A673 (cell line): ENCODE data around the gene POLK. TPM values are rescaled to one million over a fixed set of nuclear protein-coding genes. Genes with fewer than 3 reads are reported as not detected.
"Not testable (repeated sequence)": the region's sequence is repeated elsewhere in the genome, so short reads cannot be mapped to it uniquely, and the experiment has no call there.

Source experiments
- BruUV-seq: library from RNA; stranded (reverse); fragments of 400-500 nt; replicated peaks from 2 replicates; lab custom pipeline; 2021; lab: Mats Ljungman, UMichigan
- CTCF ChIA-PET: fragments of 300-600 bp; sonication (Branson Sonifier 250); formaldehyde crosslinking; loops from one replicate; lab custom pipeline; 2022; ENCODE audit warnings: antibody characterized with exemption; lab: Charles Lee
- POLR2A ChIA-PET: fragments of 300-600 bp; sonication (Branson Sonifier 250); formaldehyde crosslinking; loops from one replicate; lab custom pipeline; 2022; ENCODE audit warnings: antibody characterized with exemption; ENCODE audit not compliant: low non-redundant PET; lab: Charles Lee
- DNase-seq: peaks from one replicate; pipeline ENCODE4 v3.0.0-alpha.2; 2015; ENCODE audit warnings: low spot score
- H3K27ac ChIP-seq: fragments of 200-600 bp; sonication (generic); 2 replicates; pipeline ENCODE4 v1.5.1; 2016; ENCODE audit warnings: mixed run types, low read depth, mild to moderate bottlenecking, mixed read lengths, antibody characterized with exemption, low read length; ENCODE audit not compliant: poor library complexity, severe bottlenecking
- H3K27me3 ChIP-seq: fragments of 200-600 bp; sonication (generic); replicated peaks from 2 replicates; pipeline ENCODE4 v1.6.1; 2017; ENCODE audit warnings: mixed run types, low read depth, mild to moderate bottlenecking, mixed read lengths, antibody characterized with exemption, low read length; ENCODE audit not compliant: insufficient read depth, poor library complexity
- H3K36me3 ChIP-seq: fragments of 200-600 bp; sonication (generic); 2 replicates; pipeline ENCODE4 v1.6.1; 2016; ENCODE audit warnings: mixed run types, mild to moderate bottlenecking, mixed read lengths, antibody characterized with exemption, low read length; ENCODE audit not compliant: insufficient read depth, poor library complexity, severe bottlenecking
- H3K4me1 ChIP-seq: fragments of 200-600 bp; sonication (generic); 2 replicates; pipeline ENCODE4 v1.6.1; 2017; ENCODE audit warnings: mixed run types, mild to moderate bottlenecking, mixed read lengths, antibody characterized with exemption, low read length; ENCODE audit not compliant: insufficient read depth, poor library complexity, severe bottlenecking
- H3K4me3 ChIP-seq: fragments of 200-600 bp; sonication (generic); 2 replicates; pipeline ENCODE4 v1.5.1; 2016; ENCODE audit warnings: low read depth, mixed run types, mild to moderate bottlenecking, mixed read lengths, low read length; ENCODE audit not compliant: poor library complexity, severe bottlenecking
- H3K9me3 ChIP-seq: fragments of 200-600 bp; sonication (generic); 2 replicates; pipeline ENCODE4 v1.6.1; 2016; ENCODE audit warnings: mixed run types, low read depth, mild to moderate bottlenecking, mixed read lengths, antibody characterized with exemption, low read length; ENCODE audit not compliant: poor library complexity, severe bottlenecking
- EZH2 ChIP-seq: fragments of 200-600 bp; sonication (generic); IDR thresholded peaks from 2 replicates; pipeline ENCODE4 v1.6.1; 2017; ENCODE audit warnings: borderline replicate concordance, low read depth, mild to moderate bottlenecking, mixed read lengths, antibody characterized with exemption, low read length; ENCODE audit not compliant: poor library complexity, severe bottlenecking
- intact Hi-C: fragments of 100-400 bp; cut with micrococcal nuclease; formaldehyde crosslinking; loops from one replicate; pipeline ENCODE4 v1.10.0; 2022; ENCODE audit not compliant: unreplicated experiment
- total RNA-seq: library from RNA; stranded (reverse); gene quantifications from 2 replicates; pipeline ENCODE4 v1.2.3, GENCODE V29; 2021
- TF ChIP-seq, protein P1 (sequence below): fragments of 300-800, 200-600 bp; sonication (generic); conservative IDR thresholded peaks from 2 replicates; pipeline ENCODE4 v1.5.1; 2017; ENCODE audit warnings: low read depth, mild to moderate bottlenecking, antibody characterized with exemption, low read length, moderate library complexity, mixed read lengths

POLK gene
- total RNA-seq, 1 experiment from 2014 or later = 23.2 TPM

DNA sequence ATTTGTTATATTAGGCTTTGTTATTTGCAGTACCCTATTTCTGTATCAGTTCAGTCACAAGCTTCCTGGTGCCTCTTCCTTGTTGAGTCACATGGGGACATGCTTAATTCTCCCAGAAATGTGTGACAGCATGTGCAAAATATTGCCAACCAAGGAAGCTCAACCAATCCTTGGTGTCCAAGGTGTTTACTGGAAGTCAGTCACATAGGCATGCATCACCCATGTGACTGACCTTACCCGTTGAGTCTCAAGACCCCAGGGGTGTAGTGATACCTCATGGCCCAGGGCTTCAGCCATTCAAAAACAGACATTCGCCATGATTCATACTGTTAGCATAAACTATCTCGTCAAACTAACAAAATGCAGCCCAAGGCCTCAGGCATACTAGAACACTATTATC is 90.3 kb downstream of the POLK start:
- ChIA-PET CTCF (no interaction called here), POLR2A (no interaction called here)
- no peak for DNase-seq
- intact Hi-C loops = no loop called here
- Histone ChIP-seq H3K4me3 (no peak overlapping the region), H3K27ac (no peak overlapping the region), H3K36me3 (no peaks in the 10 kb centered on the region), H3K27me3 (no peaks in the 10 kb centered on the region), H3K4me1 (no peaks in the 10 kb centered on the region), H3K9me3 (no peaks in the 10 kb centered on the region)
- no TSS peak for BruUV-seq
- TF ChIP-seq EZH2 = no peak

DNA sequence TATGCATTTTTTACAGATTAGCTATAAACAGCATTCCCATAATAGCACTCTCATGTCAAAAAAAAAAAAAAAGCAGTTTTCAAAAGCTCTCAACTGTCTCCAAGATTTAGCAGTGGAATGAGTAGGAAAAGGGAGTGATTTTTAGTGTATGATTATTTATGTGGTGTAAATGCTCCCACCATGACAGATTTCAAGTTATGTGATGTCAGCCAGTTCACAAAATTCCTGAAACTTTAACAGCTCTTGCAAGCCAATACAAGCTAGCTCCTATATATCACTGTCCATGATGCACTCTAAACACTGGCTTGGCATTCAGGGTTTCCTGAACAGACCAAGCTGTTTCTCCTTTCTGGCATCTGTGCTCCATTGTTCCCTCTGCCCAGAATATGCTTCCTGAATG is 91.7 kb downstream of the POLK start:
- no TSS peak for BruUV-seq

DNA sequence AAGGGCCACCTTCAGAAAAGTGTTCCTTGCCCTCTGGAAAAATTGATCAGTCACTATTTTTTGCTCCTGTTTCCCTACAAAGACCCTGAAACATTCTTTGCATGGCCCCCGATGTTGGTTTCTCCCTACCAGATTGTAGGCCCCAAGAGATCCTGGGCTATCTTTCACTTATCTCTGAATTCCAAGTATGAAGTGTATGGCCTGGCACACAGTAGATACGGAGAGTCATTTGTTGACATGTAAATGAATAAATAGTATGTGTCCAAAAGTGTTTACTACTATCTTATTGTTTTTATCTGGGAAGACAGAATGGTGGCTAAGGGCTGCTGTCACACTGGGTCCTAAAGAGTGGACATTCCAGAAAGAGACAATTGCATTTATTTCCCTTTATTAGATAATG is 92.1 kb downstream of the POLK start:
- Histone ChIP-seq H3K4me3 (no peak overlapping the region), H3K27me3 (no peaks in the 10 kb centered on the region), H3K9me3 (no peaks in the 10 kb centered on the region), H3K4me1 (no peaks in the 10 kb centered on the region), H3K36me3 (no peaks in the 10 kb centered on the region), H3K27ac (no peak overlapping the region)
- no peak for DNase-seq
- intact Hi-C loops = no loop called here
- TF ChIP-seq, protein P1, sequence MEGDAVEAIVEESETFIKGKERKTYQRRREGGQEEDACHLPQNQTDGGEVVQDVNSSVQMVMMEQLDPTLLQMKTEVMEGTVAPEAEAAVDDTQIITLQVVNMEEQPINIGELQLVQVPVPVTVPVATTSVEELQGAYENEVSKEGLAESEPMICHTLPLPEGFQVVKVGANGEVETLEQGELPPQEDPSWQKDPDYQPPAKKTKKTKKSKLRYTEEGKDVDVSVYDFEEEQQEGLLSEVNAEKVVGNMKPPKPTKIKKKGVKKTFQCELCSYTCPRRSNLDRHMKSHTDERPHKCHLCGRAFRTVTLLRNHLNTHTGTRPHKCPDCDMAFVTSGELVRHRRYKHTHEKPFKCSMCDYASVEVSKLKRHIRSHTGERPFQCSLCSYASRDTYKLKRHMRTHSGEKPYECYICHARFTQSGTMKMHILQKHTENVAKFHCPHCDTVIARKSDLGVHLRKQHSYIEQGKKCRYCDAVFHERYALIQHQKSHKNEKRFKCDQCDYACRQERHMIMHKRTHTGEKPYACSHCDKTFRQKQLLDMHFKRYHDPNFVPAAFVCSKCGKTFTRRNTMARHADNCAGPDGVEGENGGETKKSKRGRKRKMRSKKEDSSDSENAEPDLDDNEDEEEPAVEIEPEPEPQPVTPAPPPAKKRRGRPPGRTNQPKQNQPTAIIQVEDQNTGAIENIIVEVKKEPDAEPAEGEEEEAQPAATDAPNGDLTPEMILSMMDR = no peak
- TF ChIP-seq EZH2 = no peak
- BruUV-seq = no TSS peak
- CTCF ChIA-PET = no interaction called here
- POLR2A ChIA-PET = no interaction called here

More for the DNA sequence above, 91.7 kb downstream of the POLK start:
- TF ChIP-seq, protein P1 = no peak
- TF ChIP-seq EZH2 = no peak
- Histone ChIP-seq H3K36me3 (no peaks in the 10 kb centered on the region), H3K4me3 (no peak overlapping the region), H3K9me3 (no peaks in the 10 kb centered on the region), H3K4me1 (no peaks in the 10 kb centered on the region), H3K27me3 (no peaks in the 10 kb centered on the region), H3K27ac (no peak overlapping the region)
- POLR2A ChIA-PET = no interaction called here
- DNase-seq = no peak
- intact Hi-C loops = no loop called here
- CTCF ChIA-PET = no interaction called here

DNA sequence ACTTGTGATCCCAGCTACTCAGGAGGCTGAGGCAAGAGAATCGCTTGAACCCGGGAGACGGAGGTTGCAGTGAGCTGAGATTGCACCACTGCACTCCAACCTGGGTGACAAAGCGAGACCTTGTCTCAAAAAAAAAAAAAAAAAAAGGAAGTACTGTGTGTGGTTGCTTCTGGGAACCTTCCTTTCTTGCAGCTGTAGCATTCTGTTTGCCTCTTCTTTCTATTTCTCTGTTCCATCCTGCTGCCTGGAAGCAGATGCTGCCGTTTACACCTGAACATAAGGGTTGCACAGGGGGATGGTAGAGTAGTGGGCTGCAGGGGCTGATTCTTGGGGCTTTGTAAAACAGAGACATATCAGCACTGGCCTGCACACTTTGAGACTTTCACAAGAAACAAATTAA is 95.7 kb downstream of the POLK start:
- H3K4me3 ChIP-seq, H3K27ac ChIP-seq, intact Hi-C loops, POLR2A ChIA-PET, H3K36me3 ChIP-seq, H3K4me1 ChIP-seq, DNase-seq, BruUV-seq, CTCF ChIA-PET, H3K27me3 ChIP-seq, H3K9me3 ChIP-seq: not testable (repeated sequence)
